Endothelial cell of umbilical vein (primary cell): ENCODE results near the gene ABCA8. TPM values are rescaled to one million over a fixed set of nuclear protein-coding genes. Genes with fewer than 3 reads are reported as not detected.

Experiments
- BruUV-seq: library from RNA; stranded (reverse); fragments of 400-500 nt; replicated peaks from 2 replicates; lab custom pipeline; 2021; lab: Mats Ljungman, UMichigan
- CTCF ChIA-PET: fragments of 300-600, 350-600 bp; sonication (Branson Sonifier 250); formaldehyde crosslinking; loops from one replicate; lab custom pipeline; 2021; ENCODE audit warnings: antibody characterized with exemption, inconsistent platforms; lab: Charles Lee
- POLR2A ChIA-PET: fragments of 300-600, 350-600 bp; sonication (Branson Sonifier 250); formaldehyde crosslinking; loops from one replicate; lab custom pipeline; 2021; ENCODE audit warnings: antibody characterized with exemption, inconsistent platforms; lab: Charles Lee
- DNase-seq: peaks from one replicate; pipeline ENCODE4 v3.0.0-alpha.2; 2011; ENCODE audit warnings: low read depth, low spot score
- FAIRE-seq: peaks from 2 replicates; lab custom pipeline; 2011; peaks lifted over from hg19 to GRCh38; lab: Jason Lieb, UNC
- H2AFZ ChIP-seq: 2 replicates; pipeline ENCODE4 v1.6.0; 2012; ENCODE audit warnings: low read depth, low read length, control low read depth, inconsistent platforms
- H3K27ac ChIP-seq: 2 replicates; pipeline ENCODE4 v1.5.1; 2011; ENCODE audit warnings: low read depth, mild to moderate bottlenecking, control low read depth, low read length, moderate library complexity; ENCODE audit not compliant: insufficient read depth
- H3K27me3 ChIP-seq, 2 experiments: 2 replicates each; pipeline versions ENCODE4 v1.6.0 to v1.6.1; 2011; ENCODE audit warnings: low read length in 2 of 2, mixed read lengths in 1 of 2; ENCODE audit not compliant: control insufficient read depth in 2 of 2, insufficient read depth in 2 of 2
- H3K36me3 ChIP-seq, 2 experiments: 2 replicates in 1 of 2; 3 replicates in 1 of 2; pipeline ENCODE4 v1.5.1; 2011; ENCODE audit warnings: low read length in 2 of 2, mild to moderate bottlenecking in 1 of 2, moderate library complexity in 1 of 2; ENCODE audit not compliant: control insufficient read depth in 2 of 2, insufficient read depth in 2 of 2; ENCODE audit errors: extremely low read depth in 1 of 2
- H3K4me1 ChIP-seq: 3 replicates; pipeline ENCODE4 v1.5.1; 2011; ENCODE audit warnings: mild to moderate bottlenecking, low read length; ENCODE audit not compliant: control insufficient read depth, insufficient read depth; ENCODE audit errors: extremely low read depth
- H3K4me2 ChIP-seq: 2 replicates; pipeline ENCODE4 v1.6.1; 2011; ENCODE audit warnings: low read length, control low read depth, mixed read lengths; ENCODE audit not compliant: insufficient read depth
- H3K4me3 ChIP-seq, 3 experiments: fragments of 200-600 bp in 1 of 3; sonication (generic), shearing (Covaris generic) in 1 of 3; replicated peaks in 1 of 3; 2 replicates each; pipeline ENCODE4 v1.5.1; 2011 to 2016; ENCODE audit warnings: control low read depth in 3 of 3, low read length in 3 of 3, mild to moderate bottlenecking in 2 of 3, inconsistent platforms in 1 of 3, low read depth in 1 of 3, moderate library complexity in 1 of 3; ENCODE audit not compliant: insufficient read depth in 1 of 3
- H3K79me2 ChIP-seq: 2 replicates; pipeline ENCODE4 v1.6.0; 2012; ENCODE audit warnings: low read length, inconsistent platforms; ENCODE audit not compliant: control insufficient read depth, insufficient read depth
- H3K9ac ChIP-seq: replicated peaks from 2 replicates; pipeline ENCODE3; 2011; ENCODE audit warnings: low read length, control low read depth; ENCODE audit not compliant: insufficient read depth; ENCODE audit errors: extremely low read depth
- H3K9me1 ChIP-seq: replicated peaks from 3 replicates; pipeline ENCODE4 v1.6.0; 2011; ENCODE audit warnings: mild to moderate bottlenecking, low read length; ENCODE audit not compliant: control insufficient read depth, insufficient read depth; ENCODE audit errors: extremely low read depth
- H3K9me3 ChIP-seq: replicated peaks from 2 replicates; pipeline ENCODE4 v1.5.1; 2012; ENCODE audit warnings: low read length, inconsistent platforms; ENCODE audit not compliant: control insufficient read depth, insufficient read depth
- H4K20me1 ChIP-seq: replicated peaks from 2 replicates; pipeline ENCODE3; 2011; ENCODE audit warnings: mild to moderate bottlenecking, low read length; ENCODE audit not compliant: control insufficient read depth, insufficient read depth; ENCODE audit errors: extremely low read depth
- CTCF ChIP-seq, 2 donors: IDR thresholded peaks; 1 replicate in 1 of 2; 2 replicates in 1 of 2; pipeline ENCODE4 v1.5.1; 2011; ENCODE audit warnings: low read length in 2 of 2, mild to moderate bottlenecking in 2 of 2, moderate library complexity in 2 of 2, control low read depth in 1 of 2, inconsistent platforms in 1 of 2, low read depth in 1 of 2; ENCODE audit not compliant: insufficient read depth in 1 of 2; ENCODE audit errors: extremely low read depth in 1 of 2
- EZH2 ChIP-seq: IDR thresholded peaks from 2 replicates; pipeline ENCODE4 v1.6.1; 2012; ENCODE audit warnings: borderline replicate concordance, low read depth, mild to moderate bottlenecking, moderate library complexity, low read length, inconsistent platforms; ENCODE audit not compliant: severe bottlenecking
- FOS ChIP-seq: IDR thresholded peaks from 2 replicates; pipeline ENCODE4 v1.6.1; 2011; ENCODE audit warnings: mild to moderate bottlenecking, low read length, moderate library complexity, borderline replicate concordance; ENCODE audit not compliant: insufficient read depth
- GATA2 ChIP-seq: IDR thresholded peaks from 2 replicates; pipeline ENCODE4 v1.7.0; 2011; ENCODE audit warnings: low read depth, mild to moderate bottlenecking, moderate library complexity, mixed read lengths, low read length; ENCODE audit not compliant: insufficient read length, insufficient read depth
- JUN ChIP-seq: IDR thresholded peaks from 2 replicates; pipeline ENCODE4 v1.6.1; 2011; ENCODE audit warnings: borderline replicate concordance, low read depth; ENCODE audit not compliant: insufficient read length, insufficient read depth
- MAX ChIP-seq: IDR thresholded peaks from 2 replicates; pipeline ENCODE4 v1.6.1; 2011; ENCODE audit not compliant: insufficient read depth, insufficient read length
- MYC ChIP-seq: IDR thresholded peaks from one replicate; pipeline ENCODE4 v1.6.1; 2011; ENCODE audit warnings: mild to moderate bottlenecking, low read depth, low read length
- POLR2A ChIP-seq: IDR thresholded peaks from 2 replicates; pipeline ENCODE4 v1.6.1; 2012; ENCODE audit warnings: low read depth, mild to moderate bottlenecking, control low read depth, low read length
- POLR2AphosphoS5 ChIP-seq: IDR thresholded peaks from 2 replicates; pipeline ENCODE4 v1.6.1; 2012; ENCODE audit warnings: low read depth, mild to moderate bottlenecking, control low read depth, low read length, moderate library complexity; ENCODE audit not compliant: insufficient read depth
- dilution Hi-C: fragments of 300-500 bp; cut with MboI; formaldehyde crosslinking; loops from one replicate; pipeline ENCODE4 v1.15.0; 2019; ENCODE audit warnings: low sequenced_read_pairs; ENCODE audit not compliant: extremely low pct_ligation_motif_present
- intact Hi-C: fragments of 100-400 bp; cut with micrococcal nuclease; formaldehyde crosslinking; loops from one replicate; pipeline ENCODE4 v1.10.0; 2022
- polyA plus RNA-seq, 4 experiments: library from polyadenylated mRNA; depleted of rRNA in 3 of 4; stranded (reverse) in 3 of 4; unstranded in 1 of 4; fragments of >200 nt; gene quantifications; 2 replicates each; pipeline versions ENCODE4 v1.2.1 to v1.2.3, GENCODE V29; 2011 to 2012; ENCODE audit warnings: missing spikeins in 1 of 4
- total RNA-seq: library from RNA; stranded (reverse); gene quantifications from 2 replicates; pipeline ENCODE4 v1.2.3, GENCODE V29; 2021

Gene ABCA8
- total and polyA plus RNA-seq, 2 donors (not counting 3 experiments of a cell fraction or from before 2014, with no cell fraction given) = 0.99 to 1.7 TPM

GRCh38 chr17:68850749-68851510 is 104.3 kb downstream of the ABCA8 start:
- H3K9me3 ChIP-seq = no peaks in the 10 kb centered on the region
- H3K79me2 ChIP-seq = no peaks in the 10 kb centered on the region
- H3K9ac ChIP-seq = no peak overlapping the region
- no peak overlapping the region for H3K27ac ChIP-seq
- H3K4me1 ChIP-seq = no peaks in the 10 kb centered on the region
- POLR2A ChIA-PET = no interaction called here
- H3K4me2 ChIP-seq = no peak overlapping the region
- H3K27me3 ChIP-seq = no peaks in the 10 kb centered on the region
- CTCF ChIA-PET = interaction anchor here (1.2 to 1.3 kb wide), 2 partner anchors 13 to 56 kb away, joined by 3 read pairs; no protein-coding TSS in a partner anchor
- H2AFZ ChIP-seq = no peak overlapping the region
- no peaks in the 10 kb centered on the region for H3K36me3 ChIP-seq
- FAIRE-seq (no peak), DNase-seq (no peak)
- no TSS peak for BruUV-seq
- H4K20me1 ChIP-seq = no peaks in the 10 kb centered on the region
- H3K9me1 ChIP-seq = no peaks in the 10 kb centered on the region
- intact Hi-C loops = no loop called here
- dilution Hi-C loops = no loop called here
- no peak overlapping the region for H3K4me3 ChIP-seq
- TF ChIP-seq MAX (no peak), POLR2A (no peak), MYC (no peak), EZH2 (no peak), GATA2 (no peak), CTCF (IDR thresholded peaks at IDR 0.05; ENCODE audit: extremely low read depth in 1 of 2, insufficient read depth in 1 of 2, low read depth in 1 of 2, low read length in 2 of 2) (no peak), POLR2AphosphoS5 (no peak), JUN (no peak), FOS (no peak)
